KOPT-K1 (cell line): Measurements from ENCODE around the gene LRRC55.

ENCODE experiments used
- H3K27ac ChIP-seq: fragments of 200-600 bp; sonication (generic); 2 replicates; pipeline ENCODE4 v1.5.1; 2016; ENCODE audit warnings: antibody characterized with exemption, mild to moderate bottlenecking, low read depth, low read length; ENCODE audit not compliant: poor library complexity, severe bottlenecking
- H3K36me3 ChIP-seq: fragments of 200-600 bp; sonication (generic); 2 replicates; pipeline ENCODE4 v1.5.1; 2017; ENCODE audit warnings: antibody characterized with exemption, mild to moderate bottlenecking, low read length, moderate library complexity; ENCODE audit not compliant: insufficient read depth
- H3K9me3 ChIP-seq: fragments of 200-600 bp; sonication (generic); 2 replicates; pipeline ENCODE4 v1.5.1; 2017; ENCODE audit warnings: antibody characterized with exemption, low read length, mild to moderate bottlenecking; ENCODE audit not compliant: insufficient read depth, poor library complexity, severe bottlenecking

LRRC55 gene

DNA sequence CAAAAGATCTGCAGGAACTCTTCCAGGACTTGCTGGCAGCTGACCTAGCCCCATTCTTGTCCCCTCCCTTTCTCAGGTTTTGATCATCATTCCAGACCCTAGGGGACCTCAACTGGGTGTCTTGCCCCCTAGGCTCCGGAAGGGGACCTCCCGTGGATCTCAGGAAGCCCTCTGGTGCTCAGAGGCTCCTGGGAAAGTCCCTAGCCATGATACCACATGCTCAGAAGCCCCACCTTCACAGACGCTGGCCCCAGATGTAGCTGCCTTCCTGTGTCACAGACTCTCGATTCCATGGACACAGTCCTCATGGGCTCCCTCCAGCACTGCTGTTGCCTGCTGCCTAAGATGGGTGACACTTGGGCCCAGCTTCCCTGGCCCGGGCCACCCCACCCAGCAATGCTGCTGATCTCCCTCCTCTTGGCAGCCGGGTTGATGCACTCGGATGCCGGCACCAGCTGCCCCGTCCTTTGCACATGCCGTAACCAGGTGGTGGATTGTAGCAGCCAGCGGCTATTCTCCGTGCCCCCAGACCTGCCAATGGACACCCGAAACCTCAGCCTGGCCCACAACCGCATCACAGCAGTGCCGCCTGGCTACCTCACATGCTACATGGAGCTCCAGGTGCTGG is at the start of gene LRRC55:
Gene LRRC55 (plus strand): TSS at position 276 of the 628 bp plus-strand sequence. CDS start 70 bp downstream, at position 346.
- Histone ChIP-seq H3K27ac (no peak within 1 kb of the TSS), H3K9me3 (no peaks in the 10 kb centered on the region), H3K36me3 (no peaks in the 10 kb centered on the region)

- Histone ChIP-seq H3K36me3 (no peaks in the 10 kb centered on the region), H3K9me3 (no peaks in the 10 kb centered on the region), H3K27ac (no peak overlapping the region)
These were observed 48.3 kb upstream of the LRRC55 start for GRCh38 chr11:57133366-57134038.

DNA sequence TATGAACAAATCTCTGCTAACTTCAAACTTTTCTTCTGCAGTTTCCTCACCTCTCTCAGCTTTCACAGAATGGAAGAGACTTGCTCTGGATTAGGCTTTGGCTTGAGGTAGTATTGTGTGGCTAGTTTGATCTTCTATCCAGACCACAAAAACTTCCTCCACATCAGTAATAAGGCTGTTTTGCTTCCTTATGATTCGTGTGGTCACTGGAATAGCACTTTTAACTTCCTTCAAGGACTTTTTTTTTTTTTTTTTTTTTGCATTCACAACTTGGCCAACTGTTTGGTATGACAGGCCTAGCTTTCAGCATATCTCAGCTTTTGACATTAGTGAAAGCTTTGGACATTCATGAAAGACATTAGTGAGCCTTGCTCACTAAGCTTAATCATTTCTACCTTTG is 47.5 kb upstream of the LRRC55 start:
- Histone ChIP-seq H3K36me3 (no peaks in the 10 kb centered on the region), H3K27ac (no peak overlapping the region), H3K9me3 (no peaks in the 10 kb centered on the region)

GRCh38 chr11:57135020-57135751 is 46.6 kb upstream of the LRRC55 start:
- Histone ChIP-seq H3K36me3 (no peaks in the 10 kb centered on the region), H3K9me3 (no peaks in the 10 kb centered on the region), H3K27ac (no peak overlapping the region)

DNA sequence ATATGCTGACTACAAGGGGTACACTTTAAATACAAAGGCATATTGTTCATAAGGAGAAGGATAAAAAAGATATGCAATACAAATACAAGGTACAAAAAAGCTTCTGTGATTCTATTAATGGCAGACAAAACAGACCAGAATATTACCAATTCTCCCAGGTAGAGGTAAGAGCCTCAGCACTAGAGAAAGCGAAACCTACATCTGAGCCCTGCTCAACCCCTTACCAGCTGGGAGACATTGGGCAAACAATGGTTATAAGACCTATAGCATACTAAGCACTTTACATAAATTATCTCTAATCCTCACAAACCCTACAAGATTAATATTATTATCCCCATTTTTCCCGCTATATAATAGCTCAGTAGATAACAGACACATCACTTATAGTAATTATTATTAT is 41.2 kb upstream of the LRRC55 start:
- Histone ChIP-seq H3K27ac (no peak overlapping the region), H3K36me3 (no peaks in the 10 kb centered on the region), H3K9me3 (no peaks in the 10 kb centered on the region)

- Histone ChIP-seq H3K36me3 (no peaks in the 10 kb centered on the region), H3K9me3 (no peaks in the 10 kb centered on the region)
These were observed 38.3 kb upstream of the LRRC55 start for GRCh38 chr11:57143459-57143858.

DNA sequence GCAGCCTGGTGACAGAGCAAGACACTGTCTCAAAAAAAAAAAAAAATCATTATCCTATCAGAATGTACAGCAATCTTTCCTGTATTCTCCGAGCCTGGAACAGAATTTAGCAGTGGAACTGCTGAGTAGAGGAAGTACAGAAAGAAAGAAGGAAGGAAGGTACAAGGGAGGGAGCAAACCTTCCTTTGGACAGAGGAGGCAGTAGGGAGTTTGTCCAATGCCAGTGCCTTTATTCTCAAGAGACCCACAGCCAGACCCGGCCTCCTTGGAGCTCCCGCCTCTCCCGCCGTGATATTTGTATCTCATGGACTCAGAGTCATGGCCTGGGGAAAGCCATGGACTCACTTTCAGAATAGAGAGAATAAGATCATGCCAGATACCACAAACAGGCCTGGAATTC is 37.7 kb upstream of the LRRC55 start:
- no peaks in the 10 kb centered on the region for H3K36me3 ChIP-seq
- no peaks in the 10 kb centered on the region for H3K9me3 ChIP-seq
- no peak overlapping the region for H3K27ac ChIP-seq

More at GRCh38 chr11:57143459-57143858, 38.3 kb upstream of the LRRC55 start:
- no peak overlapping the region for H3K27ac ChIP-seq

- H3K27ac ChIP-seq, result no peak overlapping the region
- no peaks in the 10 kb centered on the region for H3K9me3 ChIP-seq
These were observed 37.0 kb upstream of the LRRC55 start for GRCh38 chr11:57144531-57145320.

DNA sequence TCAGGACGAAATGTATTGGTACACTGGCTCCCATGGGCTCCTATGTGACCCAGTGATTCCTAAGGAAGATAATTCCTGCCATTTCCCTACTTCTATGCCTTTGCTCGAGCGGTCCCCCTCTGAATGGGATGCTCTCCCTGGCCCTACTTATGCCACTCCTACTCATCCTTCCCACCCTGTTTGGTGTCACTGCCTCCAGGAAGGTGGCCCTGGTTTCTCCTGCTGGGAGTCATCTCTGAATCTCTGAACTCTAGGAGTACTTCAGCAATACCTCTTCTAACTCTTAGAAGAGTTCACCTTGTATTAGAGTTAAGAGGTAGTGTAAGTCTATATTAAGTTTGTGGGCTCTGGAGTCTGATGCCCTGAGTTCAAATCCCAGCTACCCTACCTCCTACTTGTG is 35.5 kb upstream of the LRRC55 start:
- no peak overlapping the region for H3K27ac ChIP-seq
- no peaks in the 10 kb centered on the region for H3K36me3 ChIP-seq
- no peaks in the 10 kb centered on the region for H3K9me3 ChIP-seq

More at GRCh38 chr11:57144531-57145320, 37.0 kb upstream of the LRRC55 start:
- H3K36me3 ChIP-seq, result no peaks in the 10 kb centered on the region

- H3K36me3 ChIP-seq, result no peaks in the 10 kb centered on the region
- H3K27ac ChIP-seq, result no peak overlapping the region
- H3K9me3 ChIP-seq, result no peaks in the 10 kb centered on the region
These were observed 33.1 kb upstream of the LRRC55 start for GRCh38 chr11:57148621-57149020.

DNA sequence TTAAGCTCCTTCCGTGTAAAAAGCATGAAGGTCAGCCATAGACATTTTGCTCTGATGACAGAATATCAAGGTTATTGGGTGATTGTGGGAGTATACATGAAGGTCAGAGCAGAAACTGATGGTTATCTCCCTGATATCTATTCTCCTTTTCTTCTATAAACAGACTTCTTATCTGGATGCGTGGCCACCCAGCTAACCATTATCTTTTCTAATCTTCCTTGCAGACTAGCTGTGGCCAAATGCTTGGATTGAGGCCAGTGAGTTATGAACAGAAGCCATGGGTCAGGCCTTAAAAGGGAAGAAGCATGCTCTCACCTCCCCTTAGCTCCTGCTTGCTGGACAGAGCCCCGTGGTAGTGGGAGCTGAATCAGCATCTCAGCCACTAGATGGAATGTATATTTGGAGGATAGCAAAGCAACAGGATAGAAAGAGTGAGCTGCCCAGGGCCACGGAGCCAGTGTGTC is 31.3 kb upstream of the LRRC55 start:
- no peaks in the 10 kb centered on the region for H3K36me3 ChIP-seq
- H3K27ac ChIP-seq, result no peak overlapping the region
- H3K9me3 ChIP-seq, result no peaks in the 10 kb centered on the region

DNA sequence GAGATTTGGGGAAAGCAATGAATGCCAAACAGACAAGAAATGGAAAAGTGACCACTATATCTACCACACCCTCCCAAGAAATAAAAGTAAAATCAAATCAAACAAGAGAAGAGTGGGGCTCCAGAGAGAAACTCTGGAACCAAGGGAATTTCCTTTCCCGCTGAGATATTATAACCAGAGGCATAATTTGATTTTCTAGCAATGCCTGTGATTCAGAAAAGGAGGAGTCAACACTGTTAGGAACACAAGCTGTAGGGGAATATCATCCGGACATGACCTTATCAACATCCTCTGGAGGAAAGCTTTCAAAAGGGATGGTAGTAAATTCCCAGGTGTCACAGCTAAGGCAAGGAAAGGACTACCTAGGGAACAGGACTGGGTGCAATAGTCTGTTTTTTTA is 29.6 kb upstream of the LRRC55 start:
- H3K36me3 ChIP-seq, result no peaks in the 10 kb centered on the region
- H3K9me3 ChIP-seq, result no peaks in the 10 kb centered on the region
- H3K27ac ChIP-seq, result no peak overlapping the region

GRCh38 chr11:57153448-57153847 is 28.3 kb upstream of the LRRC55 start:
- Histone ChIP-seq H3K36me3 (no peaks in the 10 kb centered on the region), H3K9me3 (no peaks in the 10 kb centered on the region), H3K27ac (no peak overlapping the region)

GRCh38 chr11:57154739-57155138 is 27.0 kb upstream of the LRRC55 start:
- Histone ChIP-seq H3K27ac (no peak overlapping the region), H3K36me3 (no peaks in the 10 kb centered on the region), H3K9me3 (no peaks in the 10 kb centered on the region)

- no peaks in the 10 kb centered on the region for H3K9me3 ChIP-seq
- H3K27ac ChIP-seq, result no peak overlapping the region
- H3K36me3 ChIP-seq, result no peaks in the 10 kb centered on the region
These were observed 26.4 kb upstream of the LRRC55 start for GRCh38 chr11:57155400-57155799.
